HCT116 (cell line): ENCODE data around the gene SHISAL2A. TPM values are rescaled to one million over a fixed set of nuclear protein-coding genes. Genes with fewer than 3 reads are reported as not detected.

Source experiments
- ATAC-seq: fragments of 200-7000 bp; cut with Tn5 transposase; 2 replicates; pipeline ENCODE4 v1.9.1; 2020; ENCODE audit warnings: mild to moderate bottlenecking, moderate library complexity
- BruUV-seq: library from RNA; stranded (reverse); fragments of 400-500 nt; replicated peaks from 2 replicates; lab custom pipeline; 2021; lab: Mats Ljungman, UMichigan
- CTCF ChIA-PET: fragments of 300-600 bp; sonication (Branson Sonifier 250); formaldehyde crosslinking; loops from one replicate; lab custom pipeline; 2021; ENCODE audit warnings: antibody characterized with exemption; lab: Charles Lee
- POLR2A ChIA-PET: fragments of 300-600, 350-600 bp; sonication (Branson Sonifier 250); formaldehyde crosslinking; loops from one replicate; lab custom pipeline; 2021; ENCODE audit warnings: antibody characterized with exemption; lab: Charles Lee
- RAD21 ChIA-PET, 2 experiments: fragments of 300-600 bp; sonication (Branson Sonifier 250); formaldehyde crosslinking; loops; one replicate each; lab custom pipeline; 2023; ENCODE audit warnings: low total read pairs in 2 of 2; ENCODE audit not compliant: uncharacterized antibody in 2 of 2, unreplicated experiment in 2 of 2, low non-redundant PET in 1 of 2; lab: Charles Lee
- DNase-seq: peaks from one replicate; pipeline ENCODE4 v3.0.0-alpha.2; 2010; ENCODE audit warnings: low read depth, low spot score
- H2AFZ ChIP-seq: fragments of 200-600 bp; shearing (Covaris generic), sonication (generic); 2 replicates; pipeline ENCODE4 v1.6.1; 2017; ENCODE audit warnings: low read depth, mixed run types, mixed read lengths, antibody characterized with exemption, low read length; ENCODE audit not compliant: poor library complexity, severe bottlenecking
- H3K27ac ChIP-seq: 2 replicates; pipeline ENCODE4 v1.5.1; 2012; ENCODE audit warnings: low read depth, low read length
- H3K27me3 ChIP-seq: fragments of 200-600 bp; sonication (generic); 2 replicates; pipeline ENCODE4 v1.6.1; 2016; ENCODE audit warnings: mixed run types, low read length, mixed read lengths; ENCODE audit not compliant: insufficient read depth
- H3K36me3 ChIP-seq, 2 experiments: fragments of 200-500 bp in 1 of 2; fragments of 200-600 bp in 1 of 2; sonication (Bioruptor generic) in 1 of 2; sonication (generic) in 1 of 2; 2 replicates each; pipeline versions ENCODE4 v1.5.1 to v1.6.1; 2014 to 2016; ENCODE audit warnings: low read length in 2 of 2, inconsistent platforms in 1 of 2, mixed read lengths in 1 of 2, mixed run types in 1 of 2; ENCODE audit not compliant: insufficient read depth in 2 of 2, control insufficient read depth in 1 of 2
- H3K4me1 ChIP-seq, 2 experiments: fragments of 200-600 bp in 1 of 2; sonication (generic) in 1 of 2; 2 replicates each; pipeline versions ENCODE4 v1.5.1 to v1.6.1; 2012 to 2017; ENCODE audit warnings: low read length in 2 of 2, inconsistent platforms in 1 of 2, mild to moderate bottlenecking in 1 of 2, mixed read lengths in 1 of 2, mixed run types in 1 of 2, moderate library complexity in 1 of 2; ENCODE audit not compliant: insufficient read depth in 2 of 2, control insufficient read depth in 1 of 2
- H3K4me2 ChIP-seq: fragments of 200-600 bp; sonication (generic); 2 replicates; pipeline ENCODE4 v1.6.1; 2017; ENCODE audit warnings: mixed run types, low read length, mixed read lengths
- H3K4me3 ChIP-seq, 2 experiments: fragments of 200-600 bp in 1 of 2; sonication (generic) in 1 of 2; replicated peaks in 1 of 2; 2 replicates each; pipeline ENCODE4 v1.5.1; 2011 to 2016; ENCODE audit warnings: low read length in 2 of 2, control low read depth in 1 of 2, low read depth in 1 of 2, mild to moderate bottlenecking in 1 of 2, mixed read lengths in 1 of 2, mixed run types in 1 of 2
- H3K79me2 ChIP-seq: fragments of 200-600 bp; sonication (generic); 2 replicates; pipeline ENCODE4 v1.6.1; 2017; ENCODE audit warnings: mild to moderate bottlenecking, mixed run types, low read length, moderate library complexity, mixed read lengths; ENCODE audit not compliant: insufficient read depth
- H3K9ac ChIP-seq: fragments of 200-600 bp; sonication (generic); 2 replicates; pipeline ENCODE4 v1.6.1; 2016; ENCODE audit warnings: low read length, mixed read lengths
- H3K9me2 ChIP-seq: fragments of 200-600 bp; sonication (generic), shearing (Covaris generic); 2 replicates; pipeline ENCODE4 v1.6.1; 2017; ENCODE audit warnings: mixed run types, mild to moderate bottlenecking, moderate library complexity; ENCODE audit not compliant: insufficient read depth
- H3K9me3 ChIP-seq, 2 experiments: fragments of 200-500 bp in 1 of 2; fragments of 200-600 bp in 1 of 2; sonication (Bioruptor generic) in 1 of 2; sonication (generic) in 1 of 2; 2 replicates each; pipeline ENCODE4 v1.6.1; 2014 to 2017; ENCODE audit warnings: low read length in 2 of 2, mixed read lengths in 2 of 2, inconsistent platforms in 1 of 2, low read depth in 1 of 2, mild to moderate bottlenecking in 1 of 2, mixed run types in 1 of 2, moderate library complexity in 1 of 2; ENCODE audit not compliant: control insufficient read depth in 1 of 2, insufficient read depth in 1 of 2
- H4K20me1 ChIP-seq: fragments of 200-600 bp; sonication (generic), shearing (Covaris generic); 2 replicates; pipeline ENCODE4 v1.6.1; 2017; ENCODE audit warnings: mixed run types, mild to moderate bottlenecking, moderate library complexity; ENCODE audit not compliant: insufficient read depth
- CBX3 ChIP-seq: IDR thresholded peaks from 2 replicates; pipeline ENCODE4 v1.6.1; 2012; ENCODE audit warnings: low read depth
- MAX ChIP-seq: IDR thresholded peaks from 2 replicates; pipeline ENCODE4 v1.6.1; 2012
- REST ChIP-seq: IDR thresholded peaks from 2 replicates; pipeline ENCODE4 v1.6.1; 2012; ENCODE audit warnings: low read depth
- SRF ChIP-seq: IDR thresholded peaks from 2 replicates; pipeline ENCODE4 v1.6.1; 2012; ENCODE audit warnings: low read depth
- YY1 ChIP-seq: IDR thresholded peaks from 2 replicates; pipeline ENCODE4 v1.6.1; 2011; ENCODE audit warnings: low read length, low read depth, moderate library complexity, mild to moderate bottlenecking; ENCODE audit not compliant: insufficient replicate concordance; ENCODE audit errors: extremely low read depth
- intact Hi-C: fragments of 100-400 bp; cut with micrococcal nuclease; formaldehyde crosslinking; loops from 2 replicates; pipeline ENCODE4 v1.10.0; 2022
- total RNA-seq: library from RNA; stranded (reverse); gene quantifications from one replicate; pipeline ENCODE4 v1.2.1, GENCODE V29; 2021; ENCODE audit not compliant: unreplicated experiment

Gene SHISAL2A
- total RNA-seq, 1 experiment from 2014 or later = not detected

DNA sequence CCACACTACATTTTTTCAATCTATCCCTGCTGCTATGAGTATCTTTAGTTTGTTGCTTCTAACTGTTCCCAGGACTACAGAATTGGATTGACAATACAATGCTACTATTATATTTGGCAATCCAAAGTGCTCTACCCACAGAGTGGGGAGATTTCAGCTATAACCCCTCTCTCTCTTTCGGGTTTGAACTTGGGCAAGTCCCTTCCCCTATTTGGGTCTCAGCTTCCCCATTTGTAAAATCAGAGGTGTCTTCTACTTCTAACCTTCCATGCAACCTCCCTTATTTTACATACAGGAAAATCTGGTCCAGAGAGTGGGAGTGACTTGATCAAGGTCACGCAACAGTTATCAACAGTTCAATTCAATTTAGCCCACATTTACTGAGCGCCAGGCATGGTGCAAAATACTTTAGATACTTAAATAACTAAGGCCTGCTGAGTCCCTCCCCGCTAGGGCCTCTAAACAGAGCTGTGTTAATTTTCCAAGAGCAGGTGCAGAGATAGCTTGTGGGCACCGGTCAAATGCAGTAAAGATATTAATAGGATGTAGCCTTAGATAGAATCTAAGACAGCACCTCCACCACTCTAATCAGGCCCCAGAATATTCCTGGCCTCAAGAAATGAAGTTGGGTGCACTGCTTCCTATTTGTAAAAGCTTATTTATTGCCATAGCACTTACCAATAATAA is 40.2 kb upstream of the SHISAL2A start:
- Histone ChIP-seq H3K36me3 (no peaks in the 10 kb centered on the region), H3K4me3 (no peak overlapping the region), H3K79me2 (no peaks in the 10 kb centered on the region), H3K27me3 (no peaks in the 10 kb centered on the region), H3K27ac (no peak overlapping the region), H2AFZ (no peak overlapping the region), H3K4me1 (no peaks in the 10 kb centered on the region), H3K9me2 (no peaks in the 10 kb centered on the region), H3K9me3 (no peaks in the 10 kb centered on the region), H4K20me1 (no peaks in the 10 kb centered on the region), H3K4me2 (no peak overlapping the region), H3K9ac (no peak overlapping the region)
- no TSS peak for BruUV-seq
- TF ChIP-seq YY1 = no peak
- TF ChIP-seq CBX3 = no peak
- TF ChIP-seq MAX = no peak
- TF ChIP-seq SRF = no peak
- no peak for TF ChIP-seq REST
- POLR2A ChIA-PET = no interaction called here
- RAD21 ChIA-PET = no interaction called here
- CTCF ChIA-PET = no interaction called here
- DNase-seq (no peak), ATAC-seq (no peak)
- intact Hi-C loops = no loop called here
